ENCODE measurements around the gene ITPRIPL1.
"Not testable (repeated sequence)": the region's sequence is repeated elsewhere in the genome, so short reads cannot be mapped to it uniquely, and the experiment has no call there.

Gene ITPRIPL1

GRCh38 chr2:96325041-96325883 is at the start of gene ITPRIPL1:
Gene ITPRIPL1, plus strand, starts transcription at chr2:96325317. Its CDS starts 523 bp downstream, at chr2:96325840.
- DNase-seq: peak in 1 of 3 donors; percentile 18

GRCh38 chr2:96276787-96277499 is 48.2 kb upstream of the ITPRIPL1 start:
- no peak for DNase-seq

- peak in 2 of 3 donors; percentile 13 to 22 for DNase-seq
These were observed 37.8 kb upstream of the ITPRIPL1 start for GRCh38 chr2:96287273-96287856.

GRCh38 chr2:96291751-96292150 is 33.4 kb upstream of the ITPRIPL1 start:
- DNase-seq: no peak

GRCh38 chr2:96294271-96294670 is 30.8 kb upstream of the ITPRIPL1 start:
- not testable (repeated sequence) for DNase-seq

- DNase-seq: no peak
These were observed 28.2 kb upstream of the ITPRIPL1 start for GRCh38 chr2:96296925-96297324.

- no peak for DNase-seq
These were observed 23.3 kb upstream of the ITPRIPL1 start for GRCh38 chr2:96301865-96302264.

- DNase-seq: peak in 1 of 3 donors; percentile 8
These were observed 20.5 kb upstream of the ITPRIPL1 start for GRCh38 chr2:96304606-96305005.

- DNase-seq: peak; percentile 91 to 96 (median 94)
These were observed 19.8 kb upstream of the ITPRIPL1 start, which contains the start of gene SNRNP200 for GRCh38 chr2:96305091-96305978. Gene SNRNP200, minus strand, starts transcription at chr2:96305546. Its CDS starts 109 bp downstream, at chr2:96305437.

- peak in 1 of 3 donors; percentile 18 for DNase-seq
These were observed 19.2 kb upstream of the ITPRIPL1 start for GRCh38 chr2:96305979-96306308.

GRCh38 chr2:96306370-96306769 is 18.7 kb upstream of the ITPRIPL1 start:
- peak in 1 of 3 donors; percentile 17 for DNase-seq

- peak in 1 of 3 donors; percentile 10 for DNase-seq
These were observed 16.9 kb upstream of the ITPRIPL1 start for GRCh38 chr2:96308248-96308647.

GRCh38 chr2:96315005-96315399 is 10.1 kb upstream of the ITPRIPL1 start:
- DNase-seq: peak in 1 of 3 donors; percentile 16

GRCh38 chr2:96315400-96316071 is 9.6 kb upstream of the ITPRIPL1 start:
- peak in 2 of 3 donors; percentile 41 to 48 for DNase-seq

- peak in 1 of 3 donors; percentile 5 for DNase-seq
These were observed 8.1 kb upstream of the ITPRIPL1 start for GRCh38 chr2:96316999-96317398.

- no peak for DNase-seq
These were observed 7.5 kb upstream of the ITPRIPL1 start for GRCh38 chr2:96317584-96317997.

GRCh38 chr2:96318723-96319122 is 6.4 kb upstream of the ITPRIPL1 start:
- no peak for DNase-seq

GRCh38 chr2:96319396-96319795 is 5.7 kb upstream of the ITPRIPL1 start:
- DNase-seq: peak in 1 of 3 donors; percentile 15

GRCh38 chr2:96320326-96320725 is 4.8 kb upstream of the ITPRIPL1 start:
- peak in 2 of 3 donors; percentile 22 to 35 for DNase-seq

GRCh38 chr2:96320728-96321622 is 4.1 kb upstream of the ITPRIPL1 start:
- DNase-seq: peak in 2 of 3 donors; percentile 18 to 48

- DNase-seq: peak in 1 of 3 donors; percentile 9
These were observed 1.3 kb upstream of the ITPRIPL1 start for GRCh38 chr2:96323849-96324248.
